DND-41 (cell line): ENCODE data around the gene RPS27.

Experiments
- CTCF ChIP-seq: IDR thresholded peaks from 2 replicates; pipeline ENCODE4 v1.5.1; 2012; ENCODE audit warnings: borderline replicate concordance, low read length, moderate library complexity, mild to moderate bottlenecking; ENCODE audit not compliant: poor library complexity, severe bottlenecking; ENCODE audit errors: extremely low read depth
- EZH2 ChIP-seq: IDR thresholded peaks from 3 replicates; pipeline ENCODE4 v1.6.1; 2012; ENCODE audit warnings: borderline replicate concordance, low read depth, mild to moderate bottlenecking, moderate library complexity, low read length, inconsistent platforms; ENCODE audit not compliant: severe bottlenecking

GRCh38 chr1:153957744-153958110, 32.8 kb upstream of the RPS27 start:
- TF ChIP-seq CTCF, result peak; percentile 3
- no peak for TF ChIP-seq EZH2
